HepG2 (cell line): ENCODE data around the gene TOP2A. TPM values are rescaled to one million over a fixed set of nuclear protein-coding genes. Genes with fewer than 3 reads are reported as not detected.
A peak's percentile ranks its signal among the peaks of the same experiment; 100 is the strongest.

Experiments used
- ARHGAP35 ChIP-seq: sonication (generic); formaldehyde crosslinking; IDR thresholded peaks from 2 replicates; pipeline ENCODE4 v1.9.0; 2022; ENCODE audit warnings: mild to moderate bottlenecking, inconsistent platforms, moderate library complexity, missing genetic modification reagents, borderline replicate concordance
- BRCA1 ChIP-seq: sonication (generic); formaldehyde crosslinking; IDR thresholded peaks from 2 replicates; pipeline ENCODE4 v1.4.0; 2020; ENCODE audit warnings: missing genetic modification reagents
- DNMT1 ChIP-seq: sonication (generic); formaldehyde crosslinking; IDR thresholded peaks from 2 replicates; pipeline ENCODE4 v1.5.1; 2020; ENCODE audit warnings: mild to moderate bottlenecking, missing genetic modification reagents
- EP300 ChIP-seq, 3 experiments: sonication (generic) in 1 of 3; formaldehyde crosslinking in 1 of 3; IDR thresholded peaks; 2 replicates each; pipeline versions ENCODE4 v1.5.1 to v1.6.1; 2011 to 2020; ENCODE audit warnings: low read depth in 2 of 3, low read length in 2 of 3, borderline replicate concordance in 1 of 3, improper control_type of control experiment in 1 of 3, mild to moderate bottlenecking in 1 of 3, missing genetic modification reagents in 1 of 3, moderate library complexity in 1 of 3
- FOXP1 ChIP-seq, 2 experiments: fragments of 450-650 bp in 1 of 2; IDR thresholded peaks; 2 replicates each; pipeline ENCODE4 v1.6.1; 2017 to 2018; ENCODE audit warnings: antibody characterized with exemption in 1 of 2
- GABPA ChIP-seq, 2 experiments: IDR thresholded peaks; 2 replicates each; pipeline ENCODE4 v1.6.1; 2011 to 2016; ENCODE audit warnings: low read depth in 2 of 2, low read length in 1 of 2, missing biosample characterization in 1 of 2, missing genetic modification characterization in 1 of 2
- GZF1 ChIP-seq: sonication (generic); formaldehyde crosslinking; IDR thresholded peaks from 2 replicates; pipeline ENCODE4 v1.5.1; 2020; ENCODE audit warnings: mild to moderate bottlenecking, missing genetic modification reagents
- MAF1 ChIP-seq: sonication (generic); formaldehyde crosslinking; IDR thresholded peaks from 2 replicates; pipeline ENCODE4 v1.5.0; 2020; ENCODE audit warnings: missing genetic modification reagents, borderline replicate concordance
- SP4 ChIP-seq: sonication (generic); formaldehyde crosslinking; IDR thresholded peaks from 2 replicates; pipeline ENCODE4 v1.8.1; 2023; ENCODE audit warnings: mild to moderate bottlenecking, missing genetic modification reagents
- SRSF4 ChIP-seq: fragments of 200-400 bp; formaldehyde crosslinking; IDR thresholded peaks from one replicate; pipeline ENCODE4 v1.6.1; 2018; ENCODE audit warnings: mild to moderate bottlenecking, low read depth, low read length, moderate library complexity; ENCODE audit not compliant: poor library complexity, severe bottlenecking
- U2AF1 ChIP-seq: fragments of 200-400 bp; formaldehyde crosslinking; optimal IDR thresholded peaks from 2 replicates; pipeline ENCODE3; 2017; ENCODE audit warnings: mild to moderate bottlenecking, low read depth, low read length
- ZNF143 ChIP-seq: sonication (generic); formaldehyde crosslinking; IDR thresholded peaks from 2 replicates; pipeline ENCODE4 v1.4.0; 2020; ENCODE audit warnings: missing genetic modification reagents
- ZNF432 ChIP-seq: sonication (generic); formaldehyde crosslinking; IDR thresholded peaks from 2 replicates; pipeline ENCODE4 v1.5.0; 2020; ENCODE audit warnings: missing genetic modification reagents, mild to moderate bottlenecking, borderline replicate concordance
- ZNF550 ChIP-seq: sonication (generic); formaldehyde crosslinking; IDR thresholded peaks from 2 replicates; pipeline ENCODE4 v1.4.0; 2020; ENCODE audit warnings: mild to moderate bottlenecking, missing genetic modification reagents, borderline replicate concordance
- ZNF724P ChIP-seq: sonication (generic); formaldehyde crosslinking; IDR thresholded peaks from 2 replicates; pipeline ENCODE4 v1.8.0; 2022; ENCODE audit warnings: missing genetic modification reagents, borderline replicate concordance
- ZNF776 ChIP-seq: sonication (generic); formaldehyde crosslinking; IDR thresholded peaks from 2 replicates; pipeline ENCODE4 v1.4.0; 2020; ENCODE audit warnings: mild to moderate bottlenecking, missing genetic modification reagents
- polyA plus RNA-seq, 8 experiments: library from polyadenylated mRNA; depleted of rRNA in 3 of 8; stranded (reverse) in 7 of 8; unstranded in 1 of 8; fragments of >200 nt; fragmentation: Illumina TruSeq in 4 of 8; extraction: Trizol in 4 of 8; gene quantifications; 2 replicates each; pipeline versions ENCODE4 v1.2.1 to v1.2.3, GENCODE V29; 2011 to 2016; ENCODE audit warnings: low read depth in 4 of 8, missing spikeins in 1 of 8, mixed read lengths in 1 of 8; ENCODE audit not compliant: insufficient read depth in 1 of 8
- total RNA-seq, 5 experiments: library from RNA; depleted of rRNA; stranded (reverse); fragments of >200 nt; fragmentation: Illumina TruSeq; extraction: Trizol; gene quantifications; 2 replicates each; pipeline ENCODE4 v1.2.3, GENCODE V29; 2016; ENCODE audit warnings: low read depth in 1 of 5
- TF ChIP-seq, protein P1 (sequence below): sonication (generic); formaldehyde crosslinking; IDR thresholded peaks from 2 replicates; pipeline ENCODE4 v1.5.1; 2020; ENCODE audit warnings: mild to moderate bottlenecking, missing genetic modification reagents
- TF ChIP-seq, protein P2 (sequence below): sonication (generic); formaldehyde crosslinking; IDR thresholded peaks from 2 replicates; pipeline ENCODE4 v1.4.0; 2020; ENCODE audit warnings: missing genetic modification reagents, borderline replicate concordance
- TF ChIP-seq, protein P3 (sequence below): sonication (generic); formaldehyde crosslinking; conservative IDR thresholded peaks from 2 replicates; pipeline ENCODE4 v1.8.1; 2023; ENCODE audit warnings: missing genetic modification reagents

TOP2A gene
- total and polyA plus RNA-seq, 2 of the 13 experiments (the other 11 are each of a cell fraction or from before 2014, with no cell fraction given) = 108 to 327 TPM

DNA sequence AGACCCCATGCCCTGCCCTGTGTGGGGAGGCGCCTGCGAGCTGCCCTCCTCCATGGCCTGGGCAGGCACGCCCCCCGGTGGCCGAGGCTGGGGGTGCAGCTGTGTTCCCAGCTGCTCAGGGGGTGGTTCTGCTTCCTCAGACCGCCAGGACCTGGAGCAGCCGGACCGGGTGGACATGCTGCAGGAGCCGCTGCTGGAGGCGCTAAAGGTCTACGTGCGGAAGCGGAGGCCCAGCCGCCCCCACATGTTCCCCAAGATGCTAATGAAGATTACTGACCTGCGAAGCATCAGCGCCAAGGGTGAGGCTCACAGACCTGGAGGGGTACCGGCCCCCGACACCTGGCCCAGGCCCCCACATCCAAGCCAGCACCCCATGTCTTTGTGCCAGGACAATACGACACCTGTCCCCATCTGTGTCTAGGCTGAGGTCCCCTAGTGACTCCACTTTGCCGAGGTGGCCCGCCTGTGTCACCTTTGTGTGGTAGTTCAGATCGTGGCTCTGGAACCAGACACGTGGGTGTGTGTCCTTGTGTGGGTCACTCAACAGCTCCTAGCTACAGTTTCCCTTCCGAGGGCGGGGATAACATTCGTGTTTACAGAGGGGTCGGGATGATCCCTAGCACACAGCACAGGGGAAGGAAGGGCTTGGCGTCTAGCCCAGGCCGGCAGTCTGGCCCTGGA lies 62.4 kb downstream of the TOP2A start (continued):
- TF ChIP-seq FOXP1 (IDR thresholded peaks at IDR 0.05) (no peak), FOXP1 (CRISPR knock-in tag; IDR thresholded peaks at IDR 0.05) (no peak), BRCA1 (CRISPR knock-in tag) (no peak), U2AF1 (no peak), GZF1 (CRISPR knock-in tag) (0 out of 2 replicates have a peak, but pooled peaks have one; percentile 22), GABPA (IDR thresholded peaks at IDR 0.05; ENCODE audit: low read depth, low read length) (no peak), GABPA (CRISPR knock-in tag; IDR thresholded peaks at IDR 0.05; ENCODE audit: low read depth) (no peak), ARHGAP35 (CRISPR knock-in tag) (0 out of 2 replicates have a peak, but pooled peaks have one; percentile 28), ZNF550 (CRISPR knock-in tag) (0 out of 2 replicates have a peak, but pooled peaks have one; percentile 44), ZNF724P (CRISPR knock-in tag) (no peak; the same call in 1 of the 2 replicates), EP300 (IDR thresholded peaks at IDR 0.05; ENCODE audit: low read depth in 2 of 2, low read length in 2 of 2) (peak in 1 of 2 experiments; percentile 46; a peak in 1 of 4 replicates), EP300 (CRISPR knock-in tag; IDR thresholded peaks at IDR 0.05; ENCODE audit: borderline replicate concordance) (no peak), MAF1 (CRISPR knock-in tag) (no peak), ZNF143 (CRISPR knock-in tag) (no peak), SRSF4 (no peak), SP4 (CRISPR knock-in tag) (no peak; the same call in 1 of the 2 replicates), DNMT1 (CRISPR knock-in tag) (0 out of 2 replicates have a peak, but pooled peaks have one; percentile 55), ZNF776 (CRISPR knock-in tag) (peak; percentile 73; the same call in 1 of the 2 replicates), ZNF432 (CRISPR knock-in tag) (no peak)
- TF ChIP-seq, protein P1, sequence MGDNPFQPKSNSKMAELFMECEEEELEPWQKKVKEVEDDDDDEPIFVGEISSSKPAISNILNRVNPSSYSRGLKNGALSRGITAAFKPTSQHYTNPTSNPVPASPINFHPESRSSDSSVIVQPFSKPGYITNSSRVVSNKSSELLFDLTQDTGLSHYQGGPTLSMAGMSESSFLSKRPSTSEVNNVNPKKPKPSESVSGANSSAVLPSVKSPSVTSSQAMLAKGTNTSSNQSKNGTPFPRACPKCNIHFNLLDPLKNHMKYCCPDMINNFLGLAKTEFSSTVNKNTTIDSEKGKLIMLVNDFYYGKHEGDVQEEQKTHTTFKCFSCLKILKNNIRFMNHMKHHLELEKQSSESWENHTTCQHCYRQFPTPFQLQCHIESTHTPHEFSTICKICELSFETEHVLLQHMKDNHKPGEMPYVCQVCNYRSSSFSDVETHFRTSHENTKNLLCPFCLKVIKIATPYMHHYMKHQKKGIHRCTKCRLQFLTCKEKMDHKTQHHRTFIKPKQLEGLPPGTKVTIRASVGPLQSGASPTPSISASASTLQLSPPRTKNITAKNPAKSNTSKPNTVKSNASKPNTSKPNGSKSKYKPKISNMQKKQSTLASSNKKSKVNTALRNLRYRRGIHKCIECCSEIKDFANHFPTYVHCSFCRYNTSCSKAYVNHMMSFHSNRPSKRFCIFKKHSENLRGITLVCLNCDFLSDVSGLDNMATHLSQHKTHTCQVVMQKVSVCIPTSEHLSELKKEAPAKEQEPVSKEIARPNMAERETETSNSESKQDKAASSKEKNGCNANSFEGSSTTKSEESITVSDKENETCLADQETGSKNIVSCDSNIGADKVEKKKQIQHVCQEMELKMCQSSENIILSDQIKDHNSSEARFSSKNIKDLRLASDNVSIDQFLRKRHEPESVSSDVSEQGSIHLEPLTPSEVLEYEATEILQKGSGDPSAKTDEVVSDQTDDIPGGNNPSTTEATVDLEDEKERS (CRISPR knock-in tag) = no peak
- TF ChIP-seq, protein P2, sequence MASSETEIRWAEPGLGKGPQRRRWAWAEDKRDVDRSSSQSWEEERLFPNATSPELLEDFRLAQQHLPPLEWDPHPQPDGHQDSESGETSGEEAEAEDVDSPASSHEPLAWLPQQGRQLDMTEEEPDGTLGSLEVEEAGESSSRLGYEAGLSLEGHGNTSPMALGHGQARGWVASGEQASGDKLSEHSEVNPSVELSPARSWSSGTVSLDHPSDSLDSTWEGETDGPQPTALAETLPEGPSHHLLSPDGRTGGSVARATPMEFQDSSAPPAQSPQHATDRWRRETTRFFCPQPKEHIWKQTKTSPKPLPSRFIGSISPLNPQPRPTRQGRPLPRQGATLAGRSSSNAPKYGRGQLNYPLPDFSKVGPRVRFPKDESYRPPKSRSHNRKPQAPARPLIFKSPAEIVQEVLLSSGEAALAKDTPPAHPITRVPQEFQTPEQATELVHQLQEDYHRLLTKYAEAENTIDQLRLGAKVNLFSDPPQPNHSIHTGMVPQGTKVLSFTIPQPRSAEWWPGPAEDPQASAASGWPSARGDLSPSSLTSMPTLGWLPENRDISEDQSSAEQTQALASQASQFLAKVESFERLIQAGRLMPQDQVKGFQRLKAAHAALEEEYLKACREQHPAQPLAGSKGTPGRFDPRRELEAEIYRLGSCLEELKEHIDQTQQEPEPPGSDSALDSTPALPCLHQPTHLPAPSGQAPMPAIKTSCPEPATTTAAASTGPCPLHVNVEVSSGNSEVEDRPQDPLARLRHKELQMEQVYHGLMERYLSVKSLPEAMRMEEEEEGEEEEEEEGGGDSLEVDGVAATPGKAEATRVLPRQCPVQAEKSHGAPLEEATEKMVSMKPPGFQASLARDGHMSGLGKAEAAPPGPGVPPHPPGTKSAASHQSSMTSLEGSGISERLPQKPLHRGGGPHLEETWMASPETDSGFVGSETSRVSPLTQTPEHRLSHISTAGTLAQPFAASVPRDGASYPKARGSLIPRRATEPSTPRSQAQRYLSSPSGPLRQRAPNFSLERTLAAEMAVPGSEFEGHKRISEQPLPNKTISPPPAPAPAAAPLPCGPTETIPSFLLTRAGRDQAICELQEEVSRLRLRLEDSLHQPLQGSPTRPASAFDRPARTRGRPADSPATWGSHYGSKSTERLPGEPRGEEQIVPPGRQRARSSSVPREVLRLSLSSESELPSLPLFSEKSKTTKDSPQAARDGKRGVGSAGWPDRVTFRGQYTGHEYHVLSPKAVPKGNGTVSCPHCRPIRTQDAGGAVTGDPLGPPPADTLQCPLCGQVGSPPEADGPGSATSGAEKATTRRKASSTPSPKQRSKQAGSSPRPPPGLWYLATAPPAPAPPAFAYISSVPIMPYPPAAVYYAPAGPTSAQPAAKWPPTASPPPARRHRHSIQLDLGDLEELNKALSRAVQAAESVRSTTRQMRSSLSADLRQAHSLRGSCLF (CRISPR knock-in tag) = no peak
- TF ChIP-seq, protein P3, sequence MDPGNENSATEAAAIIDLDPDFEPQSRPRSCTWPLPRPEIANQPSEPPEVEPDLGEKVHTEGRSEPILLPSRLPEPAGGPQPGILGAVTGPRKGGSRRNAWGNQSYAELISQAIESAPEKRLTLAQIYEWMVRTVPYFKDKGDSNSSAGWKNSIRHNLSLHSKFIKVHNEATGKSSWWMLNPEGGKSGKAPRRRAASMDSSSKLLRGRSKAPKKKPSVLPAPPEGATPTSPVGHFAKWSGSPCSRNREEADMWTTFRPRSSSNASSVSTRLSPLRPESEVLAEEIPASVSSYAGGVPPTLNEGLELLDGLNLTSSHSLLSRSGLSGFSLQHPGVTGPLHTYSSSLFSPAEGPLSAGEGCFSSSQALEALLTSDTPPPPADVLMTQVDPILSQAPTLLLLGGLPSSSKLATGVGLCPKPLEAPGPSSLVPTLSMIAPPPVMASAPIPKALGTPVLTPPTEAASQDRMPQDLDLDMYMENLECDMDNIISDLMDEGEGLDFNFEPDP (CRISPR knock-in tag) = no peak
